Omental fat pad (tissue), 4 donors: ENCODE data around the gene ZNF511. TPM values are rescaled to one million over a fixed set of nuclear protein-coding genes. Genes with fewer than 3 reads are reported as not detected.
"Not testable (repeated sequence)": the region's sequence is repeated elsewhere in the genome, so short reads cannot be mapped to it uniquely, and the experiment has no call there.

ENCODE experiments used
- ATAC-seq: fragments of 150-250 bp; one replicate; pipeline ENCODE4 v1.9.1; 2016; ENCODE audit warnings: mild to moderate bottlenecking, moderate library complexity; ENCODE audit not compliant: low FRiP score
- DNase-seq: peaks from one replicate; pipeline ENCODE4 v3.0.0-alpha.2; 2019; ENCODE audit warnings: low spot score
- total RNA-seq, 4 donors: library from RNA; depleted of rRNA; stranded (reverse); fragments of >200 nt; gene quantifications; one replicate each; pipeline ENCODE4 v1.1.0, GENCODE V29; 2016
- TF ChIP-seq, protein P1 (sequence below), 3 donors: fragments of 450-650 bp; IDR thresholded peaks; one replicate each; pipeline ENCODE4 v1.5.1; 2016 to 2017; ENCODE audit warnings: antibody characterized with exemption in 3 of 3, mild to moderate bottlenecking in 3 of 3, moderate library complexity in 2 of 3

ZNF511 gene
- total RNA-seq, 4 donors from 2014 or later = 19.3 to 40.2 (median 23.3) TPM

GRCh38 chr10:133264461-133264860 is 44.3 kb upstream of the ZNF511 start:
- ATAC-seq (no peak), DNase-seq (no peak)
- TF ChIP-seq, protein P1, sequence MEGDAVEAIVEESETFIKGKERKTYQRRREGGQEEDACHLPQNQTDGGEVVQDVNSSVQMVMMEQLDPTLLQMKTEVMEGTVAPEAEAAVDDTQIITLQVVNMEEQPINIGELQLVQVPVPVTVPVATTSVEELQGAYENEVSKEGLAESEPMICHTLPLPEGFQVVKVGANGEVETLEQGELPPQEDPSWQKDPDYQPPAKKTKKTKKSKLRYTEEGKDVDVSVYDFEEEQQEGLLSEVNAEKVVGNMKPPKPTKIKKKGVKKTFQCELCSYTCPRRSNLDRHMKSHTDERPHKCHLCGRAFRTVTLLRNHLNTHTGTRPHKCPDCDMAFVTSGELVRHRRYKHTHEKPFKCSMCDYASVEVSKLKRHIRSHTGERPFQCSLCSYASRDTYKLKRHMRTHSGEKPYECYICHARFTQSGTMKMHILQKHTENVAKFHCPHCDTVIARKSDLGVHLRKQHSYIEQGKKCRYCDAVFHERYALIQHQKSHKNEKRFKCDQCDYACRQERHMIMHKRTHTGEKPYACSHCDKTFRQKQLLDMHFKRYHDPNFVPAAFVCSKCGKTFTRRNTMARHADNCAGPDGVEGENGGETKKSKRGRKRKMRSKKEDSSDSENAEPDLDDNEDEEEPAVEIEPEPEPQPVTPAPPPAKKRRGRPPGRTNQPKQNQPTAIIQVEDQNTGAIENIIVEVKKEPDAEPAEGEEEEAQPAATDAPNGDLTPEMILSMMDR (IDR thresholded peaks at IDR 0.05) = no peak

GRCh38 chr10:133265052-133265451 is 43.7 kb upstream of the ZNF511 start:
- not testable (repeated sequence) for DNase-seq

GRCh38 chr10:133266056-133266795 is 42.5 kb upstream of the ZNF511 start:
- no peak for ATAC-seq
- TF ChIP-seq, protein P1 (IDR thresholded peaks at IDR 0.05) = no peak

More at GRCh38 chr10:133265052-133265451, 43.7 kb upstream of the ZNF511 start:
- not testable (repeated sequence) for ATAC-seq

DNA sequence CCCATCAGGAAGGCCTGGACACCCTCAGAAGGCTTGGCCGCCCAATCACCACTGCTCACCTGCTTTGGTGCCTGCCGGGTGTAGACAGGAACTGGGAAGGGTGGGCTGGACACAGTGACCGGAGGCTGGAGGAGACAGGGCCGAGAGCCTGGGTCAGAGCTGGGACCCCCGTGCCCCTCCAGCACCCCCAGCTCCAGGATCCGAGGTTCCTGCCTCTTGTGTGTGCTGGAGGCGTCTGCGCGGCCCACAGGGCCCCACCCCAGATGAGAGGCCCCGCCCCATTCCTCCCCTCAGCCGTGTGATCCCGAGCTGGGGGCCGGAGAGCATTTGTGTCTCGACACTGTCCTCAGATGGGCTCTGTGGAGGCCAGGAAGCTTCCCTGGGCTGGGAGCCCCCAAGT is 41.4 kb upstream of the ZNF511 start:
- DNase-seq (no peak), ATAC-seq (no peak)
- TF ChIP-seq, protein P1 (IDR thresholded peaks at IDR 0.05) = no peak

More at GRCh38 chr10:133266056-133266795, 42.5 kb upstream of the ZNF511 start:
- no peak for DNase-seq

DNA sequence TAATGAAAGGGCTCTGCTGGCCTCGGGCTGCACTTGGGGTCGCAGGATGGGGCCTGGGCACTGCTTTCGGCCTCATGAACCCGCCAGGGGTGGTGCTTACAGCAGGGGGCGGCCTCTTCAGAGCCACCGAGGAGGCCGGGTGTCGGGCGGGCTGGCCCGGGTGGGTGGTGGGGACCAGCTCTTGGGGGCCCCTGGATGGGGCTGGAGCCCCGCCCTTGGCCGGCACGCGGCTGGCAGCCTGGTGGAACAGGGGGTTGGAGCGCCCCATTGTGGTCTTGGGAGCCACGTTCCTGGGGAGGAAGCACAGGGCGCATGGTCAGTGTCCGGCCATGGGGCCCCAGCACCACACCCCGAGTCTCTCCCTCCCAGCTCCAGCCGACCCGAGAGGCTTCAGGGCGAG is 40.9 kb upstream of the ZNF511 start:
- TF ChIP-seq, protein P1 (IDR thresholded peaks at IDR 0.05) = no peak
- ATAC-seq = no peak
- no peak for DNase-seq

- no peak for DNase-seq
- TF ChIP-seq, protein P1 (IDR thresholded peaks at IDR 0.05) = no peak
- no peak for ATAC-seq
These were observed 40.2 kb upstream of the ZNF511 start for GRCh38 chr10:133268532-133268931.

GRCh38 chr10:133269367-133269766 is 39.3 kb upstream of the ZNF511 start:
- ATAC-seq (no peak), DNase-seq (no peak)
- TF ChIP-seq, protein P1 (IDR thresholded peaks at IDR 0.05) = no peak
